HT1080 (cell line): ENCODE measurements around the gene CNTN4. TPM values are rescaled to one million over a fixed set of nuclear protein-coding genes. Genes with fewer than 3 reads are reported as not detected.
A peak's percentile ranks its signal among the peaks of the same experiment; 100 is the strongest.
"Not testable (repeated sequence)": the region's sequence is repeated elsewhere in the genome, so short reads cannot be mapped to it uniquely, and the experiment has no call there.

ENCODE experiments used
- DNase-seq: peaks from one replicate; pipeline ENCODE4 v3.0.0-alpha.2; 2015; ENCODE audit warnings: low read depth
- total RNA-seq: library from RNA; depleted of rRNA; stranded (reverse); fragments of >200 nt; shearing (Covaris generic); gene quantifications from 2 replicates; pipeline ENCODE4 v1.2.3, GENCODE V29; 2014

The CNTN4 gene
- total RNA-seq, 1 experiment from 2014 or later, result not detected

GRCh38 chr3:2896308-2896939, 797.8 kb downstream of the CNTN4 start:
- DNase-seq, result peak; percentile 18

GRCh38 chr3:2897821-2898220, 799.2 kb downstream of the CNTN4 start:
- peak; percentile 17 for DNase-seq

DNA sequence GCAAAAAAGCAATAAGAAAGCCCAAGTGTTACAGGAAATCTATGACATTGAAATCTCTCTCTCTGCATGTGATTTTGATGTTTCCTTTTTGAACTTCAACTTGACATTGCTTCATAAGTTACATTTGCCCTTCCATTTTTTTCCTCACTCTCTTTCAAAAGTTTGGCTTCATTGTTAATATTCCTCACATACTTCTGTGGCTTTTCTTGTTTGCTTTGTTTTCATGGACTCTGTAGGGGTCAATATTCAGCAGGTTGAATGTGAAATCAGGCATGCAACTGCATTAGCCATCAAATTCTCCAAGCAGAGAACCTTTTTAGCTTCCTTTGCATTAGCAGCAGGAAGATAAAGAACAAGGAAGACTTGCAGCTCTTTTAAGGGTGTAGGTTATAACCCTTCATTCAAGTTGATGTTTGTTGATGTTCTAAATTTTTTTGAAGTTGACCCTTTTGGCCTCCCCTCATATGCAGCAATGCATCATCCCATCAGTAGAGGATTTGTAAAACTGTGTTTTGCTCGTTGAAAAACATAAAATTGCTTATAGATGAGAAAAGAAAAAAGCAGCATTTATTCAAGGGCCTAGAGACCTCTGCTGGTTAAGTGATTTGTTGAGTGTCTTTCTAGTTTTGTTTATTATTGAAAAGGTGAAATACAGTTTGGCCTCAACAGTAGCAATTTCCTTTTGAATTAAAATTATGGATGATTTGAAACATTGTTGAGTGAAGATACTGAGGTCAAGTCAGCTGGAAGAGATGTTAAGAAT, 800.1 kb downstream of the CNTN4 start:
- no peak for DNase-seq

DNA sequence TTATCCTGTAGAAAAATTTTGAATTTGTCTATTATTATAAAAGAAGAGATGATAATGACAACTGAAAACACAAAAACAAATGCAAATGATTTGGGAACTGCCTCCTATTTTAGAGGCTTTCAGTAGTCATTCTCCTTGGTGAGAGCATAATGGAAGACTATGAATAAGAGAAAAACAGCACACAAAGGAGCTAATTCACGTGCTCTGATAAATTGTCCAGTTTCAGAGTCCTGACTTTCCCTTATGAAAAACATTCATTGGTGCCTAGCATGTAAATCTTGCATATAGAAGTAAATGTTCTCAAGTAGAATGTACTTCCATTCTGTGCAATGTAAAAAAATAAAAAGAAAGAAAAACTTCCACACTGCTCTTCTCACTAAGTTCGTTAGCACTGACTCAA, 805.4 kb downstream of the CNTN4 start:
- no peak for DNase-seq

DNA sequence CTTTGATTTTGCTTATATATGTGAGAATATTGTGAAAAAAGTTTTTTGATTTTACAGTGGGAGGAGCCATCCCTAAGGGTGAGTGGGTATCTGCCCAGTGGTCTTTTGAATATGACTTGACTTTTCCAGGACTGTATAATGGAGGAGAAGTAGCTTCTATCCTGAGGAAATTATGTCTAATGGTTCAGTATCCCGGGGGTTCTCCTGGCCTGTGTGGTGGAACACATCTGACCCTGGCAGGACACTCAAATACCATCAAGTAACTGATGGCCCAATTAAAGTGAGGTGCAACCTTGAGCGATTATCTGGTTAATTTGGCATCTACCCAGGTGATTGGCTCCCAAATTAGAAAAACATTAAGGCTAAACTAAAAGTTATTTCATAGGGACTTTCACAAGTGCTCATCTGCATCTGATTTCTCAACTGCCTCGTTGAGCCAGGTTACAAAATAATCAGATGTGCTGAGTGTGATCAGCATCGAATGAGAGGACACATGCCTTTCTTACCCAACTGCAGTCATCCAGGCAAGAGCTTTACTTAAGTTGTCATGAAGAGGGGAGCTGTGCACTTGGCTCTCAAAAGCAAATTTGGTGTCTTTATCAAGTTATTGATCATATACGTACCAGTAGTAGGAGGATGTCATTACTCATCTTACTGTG, 810.2 kb downstream of the CNTN4 start:
- no peak for DNase-seq

DNA sequence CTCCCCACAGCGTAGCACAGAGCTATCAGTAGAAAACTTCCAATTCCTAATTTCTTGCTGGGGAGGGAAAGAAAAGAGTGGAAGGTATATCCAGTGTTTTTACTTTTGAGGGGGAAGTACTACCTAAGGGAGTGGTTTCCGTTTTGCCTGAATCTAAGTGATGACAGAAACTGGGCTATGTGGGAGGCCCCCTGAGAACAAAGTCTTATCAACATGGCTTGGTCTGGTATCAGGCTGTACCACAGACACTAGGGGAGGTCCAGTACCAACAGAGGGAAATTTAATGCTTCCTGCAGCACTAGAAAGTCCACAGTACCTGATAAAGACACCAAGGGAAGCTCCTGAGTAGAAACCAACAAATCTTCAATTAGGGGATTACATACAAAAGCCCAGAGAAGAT, 812.3 kb downstream of the CNTN4 start:
- no peak for DNase-seq

DNA sequence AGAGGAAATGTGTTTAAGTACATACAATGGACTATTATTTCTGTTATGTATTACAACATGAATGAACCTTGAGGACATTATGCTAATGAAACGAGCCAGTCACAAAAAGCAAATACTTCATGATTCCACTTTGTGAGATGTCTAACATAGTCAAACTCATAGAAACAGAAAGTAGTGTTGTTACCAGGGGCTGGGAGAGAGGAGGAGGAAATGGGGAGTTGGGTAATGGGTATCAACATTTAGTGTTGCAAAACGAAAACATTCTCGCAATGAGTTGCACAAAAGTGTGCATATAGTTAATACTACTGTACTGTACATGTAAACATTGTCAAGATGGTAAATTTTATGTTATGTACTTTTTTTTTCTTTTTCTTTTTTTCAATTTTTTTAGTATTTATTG, 817.2 kb downstream of the CNTN4 start:
- no peak for DNase-seq

DNA sequence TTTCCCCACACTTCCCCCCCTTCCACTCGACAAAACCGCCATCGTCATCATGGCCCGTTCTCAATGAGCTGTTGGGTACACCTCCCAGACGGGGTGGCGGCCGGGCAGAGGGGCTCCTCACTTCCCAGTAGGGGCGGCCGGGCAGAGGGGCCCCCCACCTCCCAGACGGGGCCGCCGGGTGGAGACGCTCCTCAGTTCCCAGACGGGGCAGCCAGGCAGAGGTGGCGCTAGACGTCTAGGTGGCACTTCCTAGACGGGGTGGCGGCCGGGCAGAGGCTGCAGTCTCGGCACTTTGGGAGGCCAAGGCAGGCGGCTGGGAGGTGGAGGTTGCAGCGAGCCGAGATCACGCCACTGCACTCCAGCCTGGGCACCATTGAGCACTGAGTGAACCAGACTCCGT, 818.0 kb downstream of the CNTN4 start:
- not testable (repeated sequence) for DNase-seq

GRCh38 chr3:2920103-2920502, 821.4 kb downstream of the CNTN4 start:
- no peak for DNase-seq

DNA sequence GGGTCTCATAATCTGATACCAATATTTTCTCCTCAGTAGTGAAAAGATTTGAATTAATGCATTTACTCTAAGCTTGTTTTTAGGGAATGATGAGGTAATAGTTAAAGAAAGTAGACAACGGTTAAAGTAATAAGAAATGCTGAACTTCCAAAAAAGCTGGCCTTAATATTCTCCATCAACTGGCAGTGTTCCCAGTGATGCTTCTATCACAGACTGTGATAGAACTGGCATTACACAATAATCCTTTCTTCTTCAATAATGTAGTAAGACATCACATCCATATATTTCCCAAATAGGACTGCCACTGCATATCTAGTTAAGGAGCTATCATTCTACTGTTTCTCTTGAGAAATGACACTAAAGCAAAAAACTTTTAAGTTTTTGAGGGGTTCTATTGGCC, 822.8 kb downstream of the CNTN4 start:
- no peak for DNase-seq

- peak; percentile 20 for DNase-seq
Measured at GRCh38 chr3:2921903-2922302, 823.2 kb downstream of the CNTN4 start.

GRCh38 chr3:2923390-2923789, 824.7 kb downstream of the CNTN4 start:
- DNase-seq, result peak; percentile 2

DNA sequence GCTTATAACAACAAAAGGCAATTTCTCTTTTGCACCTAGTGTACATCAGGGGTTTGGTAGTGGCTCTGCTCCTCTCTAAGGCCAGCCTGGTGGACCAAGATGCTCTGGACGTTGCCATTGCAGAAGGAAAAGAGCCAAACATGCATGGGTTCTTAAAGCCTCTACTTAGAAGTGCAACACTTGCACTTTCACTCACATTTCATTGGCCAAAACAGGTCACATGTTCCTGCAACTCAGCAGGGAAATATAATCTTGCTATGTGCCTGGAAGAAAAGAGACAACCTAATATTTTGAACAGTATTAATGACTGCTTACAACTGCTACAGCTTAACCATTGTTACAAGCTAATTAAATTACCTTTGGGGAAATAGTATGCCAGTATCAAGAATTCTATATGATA, 828.6 kb downstream of the CNTN4 start:
- DNase-seq, result no peak

DNA sequence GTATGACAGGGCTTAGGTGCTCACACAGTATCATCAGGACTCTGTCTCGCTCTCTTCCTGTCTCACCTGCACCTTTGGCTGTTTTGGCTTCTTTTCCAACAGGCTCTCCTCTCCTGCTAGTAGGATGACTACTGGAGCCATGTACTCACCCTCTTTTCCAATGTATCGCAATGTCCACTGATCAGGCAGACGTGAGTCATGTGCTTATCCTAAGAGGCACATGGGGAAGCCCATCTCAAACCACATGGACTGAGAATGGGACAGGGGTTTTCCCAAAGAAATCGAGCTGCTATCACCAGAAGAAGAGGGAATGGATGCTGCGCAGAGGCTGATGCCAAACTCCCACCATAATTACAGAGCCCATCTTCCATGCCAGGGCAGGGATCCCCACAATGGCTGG, 830.9 kb downstream of the CNTN4 start:
- peak; percentile 3 for DNase-seq

DNA sequence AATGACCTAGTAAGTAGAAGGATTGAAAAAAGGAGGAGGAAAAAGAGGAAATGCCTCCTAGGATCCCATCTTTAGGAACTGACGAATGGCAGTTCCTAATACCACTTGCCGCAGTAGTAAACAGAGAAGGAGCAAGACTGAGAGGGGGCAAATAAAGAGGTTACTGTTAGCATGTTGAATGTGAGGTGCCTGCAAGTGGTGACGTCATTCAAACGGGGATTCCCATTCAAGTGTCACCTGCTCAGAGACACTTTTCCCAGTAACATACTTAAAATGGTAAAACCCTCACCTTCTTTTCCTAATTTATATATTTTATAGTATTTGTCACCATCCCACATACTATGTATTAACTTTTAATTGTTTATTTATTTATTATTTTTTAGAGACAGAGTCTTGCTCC, 832.6 kb downstream of the CNTN4 start:
- DNase-seq, result no peak

- no peak for DNase-seq
Measured at GRCh38 chr3:2934541-2934940, 835.9 kb downstream of the CNTN4 start.

DNA sequence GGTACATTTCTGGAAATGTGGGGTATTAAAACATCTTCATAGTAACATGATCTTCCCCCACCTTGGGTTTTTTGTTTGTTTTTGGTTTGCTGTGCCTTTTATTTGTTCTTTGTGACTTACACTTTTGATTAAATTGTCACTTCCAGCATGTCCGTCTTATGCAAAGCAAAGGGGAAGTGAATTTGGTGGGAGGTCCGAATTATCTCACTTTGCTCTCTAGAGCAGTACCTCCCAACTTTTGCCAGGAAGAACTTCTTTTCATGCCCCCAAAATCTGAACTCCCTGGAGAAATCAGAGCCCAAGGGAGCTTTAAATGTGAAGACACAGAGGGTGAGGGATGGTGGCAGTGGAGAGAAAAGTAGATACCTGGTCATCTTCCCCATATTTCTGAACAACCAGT, 838.4 kb downstream of the CNTN4 start:
- no peak for DNase-seq

- no peak for DNase-seq
Measured at GRCh38 chr3:2937592-2937991, 838.9 kb downstream of the CNTN4 start.

GRCh38 chr3:2938711-2939110, 840.0 kb downstream of the CNTN4 start:
- no peak for DNase-seq

- no peak for DNase-seq
Measured at GRCh38 chr3:2940062-2940461, 841.4 kb downstream of the CNTN4 start.

DNA sequence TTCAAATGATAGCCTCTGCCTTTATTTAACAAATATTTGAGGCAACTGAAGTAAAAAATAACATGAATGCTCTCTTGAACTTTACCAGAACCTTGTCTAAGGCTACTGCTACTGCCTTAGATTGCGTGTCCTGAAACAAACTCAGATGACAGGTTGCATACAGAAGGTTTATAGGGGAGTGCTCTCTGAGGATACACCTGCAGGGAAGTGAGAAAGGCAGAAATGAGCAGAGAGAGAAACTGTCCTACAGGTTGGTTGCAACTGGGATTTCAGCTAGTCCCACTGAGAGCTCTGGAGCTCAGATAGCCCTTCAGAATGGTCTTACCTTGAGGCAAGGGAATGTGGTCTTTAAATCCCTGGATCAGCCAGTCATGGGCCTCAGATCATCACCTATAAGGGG, 846.0 kb downstream of the CNTN4 start:
- DNase-seq, result no peak

- no peak for DNase-seq
Measured at GRCh38 chr3:2945121-2945520, 846.5 kb downstream of the CNTN4 start.

- no peak for DNase-seq
Measured at GRCh38 chr3:2947536-2947935, 848.9 kb downstream of the CNTN4 start.
